GM23248 (cell line): ENCODE measurements around the gene AP3S1. TPM values are rescaled to one million over a fixed set of nuclear protein-coding genes. Genes with fewer than 3 reads are reported as not detected.

ENCODE experiments used
- DNase-seq: peaks from one replicate; pipeline ENCODE4 v3.0.0-alpha.2; 2015
- H2AFZ ChIP-seq: fragments of 200-600 bp; sonication (generic); 2 replicates; pipeline ENCODE4 v1.6.1; 2016; ENCODE audit warnings: antibody characterized with exemption
- H3F3A ChIP-seq: fragments of 200-600 bp; sonication (generic); 2 replicates; pipeline ENCODE4 v1.6.1; 2016; ENCODE audit warnings: mild to moderate bottlenecking, antibody characterized with exemption, mixed run types; ENCODE audit not compliant: insufficient read depth
- H3K27ac ChIP-seq: fragments of 200-600 bp; sonication (generic); 2 replicates; pipeline ENCODE4 v1.5.1; 2016; ENCODE audit warnings: mild to moderate bottlenecking
- H3K27me3 ChIP-seq: fragments of 200-600 bp; sonication (generic); replicated peaks from 2 replicates; pipeline ENCODE4 v1.6.1; 2016; ENCODE audit warnings: mild to moderate bottlenecking; ENCODE audit not compliant: insufficient read depth
- H3K36me3 ChIP-seq: fragments of 200-600 bp; sonication (generic); 2 replicates; pipeline ENCODE4 v1.6.1; 2016; ENCODE audit warnings: low read depth, mild to moderate bottlenecking
- H3K4me1 ChIP-seq: fragments of 200-600 bp; sonication (generic); 2 replicates; pipeline ENCODE4 v1.6.1; 2016; ENCODE audit warnings: mild to moderate bottlenecking; ENCODE audit not compliant: insufficient read depth
- H3K4me2 ChIP-seq: fragments of 200-600 bp; sonication (generic); one replicate; pipeline ENCODE4 v1.6.1; 2016; ENCODE audit warnings: mild to moderate bottlenecking; ENCODE audit not compliant: unreplicated experiment
- H3K4me3 ChIP-seq: fragments of 200-600 bp; sonication (generic); 2 replicates; pipeline ENCODE4 v1.5.1; 2016; ENCODE audit warnings: mild to moderate bottlenecking
- H3K79me2 ChIP-seq: fragments of 200-600 bp; sonication (generic); 2 replicates; pipeline ENCODE4 v1.6.1; 2016; ENCODE audit warnings: mild to moderate bottlenecking; ENCODE audit not compliant: insufficient read depth
- H3K9ac ChIP-seq: fragments of 200-600 bp; sonication (generic); 2 replicates; pipeline ENCODE4 v1.6.1; 2016; ENCODE audit warnings: mild to moderate bottlenecking
- H3K9me2 ChIP-seq: fragments of 200-600 bp; sonication (generic); 2 replicates; pipeline ENCODE4 v1.6.1; 2016; ENCODE audit warnings: mixed run types, mild to moderate bottlenecking, moderate library complexity; ENCODE audit not compliant: insufficient read depth
- H3K9me3 ChIP-seq: fragments of 200-600 bp; sonication (generic); one replicate; pipeline ENCODE4 v1.6.1; 2017; ENCODE audit warnings: low read depth
- H4K20me1 ChIP-seq: fragments of 200-600 bp; sonication (generic); 2 replicates; pipeline ENCODE4 v1.6.0; 2016; ENCODE audit not compliant: insufficient read depth
- EZH2 ChIP-seq: fragments of 200-600 bp; sonication (generic); IDR thresholded peaks from 2 replicates; pipeline ENCODE4 v1.6.1; 2018; ENCODE audit warnings: antibody characterized with exemption, mild to moderate bottlenecking; ENCODE audit not compliant: insufficient read depth, poor library complexity, severe bottlenecking
- EZH2phosphoT487 ChIP-seq: fragments of 200-600 bp; sonication (generic); IDR thresholded peaks from 2 replicates; pipeline ENCODE4 v1.6.1; 2018; ENCODE audit warnings: antibody characterized with exemption, moderate library complexity, mild to moderate bottlenecking, low read depth; ENCODE audit not compliant: insufficient read depth
- WGBS, 2 experiments: methylation state at CpG; one replicate each; pipeline ENCODE4 v1.1.6; 2015 to 2017; ENCODE audit warnings: low lambda C conversion rate in 2 of 2, low coverage in 1 of 2; ENCODE audit errors: missing lambda C conversion rate in 2 of 2; 5-methylcytosine and 5-hydroxymethylcytosine counted together
- in situ Hi-C: fragments of 300-500 bp; cut with MboI; formaldehyde crosslinking; loops from 2 replicates; pipeline ENCODE4 v1.15.0; 2020
- polyA plus RNA-seq: library from polyadenylated mRNA; unstranded; fragments of >200 nt; fragmentation: Nextera tagmentation; extraction: Ambion mirVana; gene quantifications from 2 replicates; pipeline ENCODE4 v1.2.1, GENCODE V29; 2016
- total RNA-seq: library from RNA; depleted of rRNA; stranded (reverse); fragments of >200 nt; shearing (Covaris generic); gene quantifications from 2 replicates; pipeline ENCODE4 v1.2.3, GENCODE V29; 2014

Gene AP3S1
- total and polyA plus RNA-seq, 2 experiments from 2014 or later = 303 to 430 TPM

DNA sequence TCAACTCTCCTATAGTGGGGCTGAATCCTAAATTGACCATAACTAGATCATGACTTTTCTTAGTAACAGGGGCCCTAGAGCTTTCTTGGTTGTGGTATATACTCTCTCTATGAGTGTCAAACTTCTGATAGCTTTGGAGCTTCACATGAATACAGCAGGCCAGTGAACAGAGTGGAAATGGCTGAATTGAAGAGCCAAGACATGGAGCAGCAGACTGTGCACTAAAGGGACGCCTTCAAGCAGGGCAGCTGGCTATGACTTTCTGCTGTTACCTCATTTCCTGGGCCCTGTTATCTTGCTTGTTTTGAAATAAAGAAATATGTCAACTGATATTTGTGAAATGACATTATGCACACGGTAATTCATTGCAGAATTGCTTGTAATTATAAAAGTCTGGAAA, 41.6 kb upstream of the AP3S1 start:
- H3K36me3 ChIP-seq = no peaks in the 10 kb centered on the region
- no peaks in the 10 kb centered on the region for H3K9me2 ChIP-seq
- DNase-seq = no peak
- H3K4me2 ChIP-seq = no peak overlapping the region
- no peaks in the 10 kb centered on the region for H3K27me3 ChIP-seq
- H3K4me3 ChIP-seq = no peak overlapping the region
- H3K9ac ChIP-seq = no peak overlapping the region
- no peaks in the 10 kb centered on the region for H3F3A ChIP-seq
- H4K20me1 ChIP-seq = no peaks in the 10 kb centered on the region
- in situ Hi-C loops = no loop called here
- no peak for TF ChIP-seq EZH2
- no peak for TF ChIP-seq EZH2phosphoT487
- H3K9me3 ChIP-seq = no peaks in the 10 kb centered on the region
- no peak overlapping the region for H3K27ac ChIP-seq
- no peaks in the 10 kb centered on the region for H3K4me1 ChIP-seq
- no peaks in the 10 kb centered on the region for H3K79me2 ChIP-seq
- no peak overlapping the region for H2AFZ ChIP-seq
- 66 to 78% methylated on average over 2 of the region's 2 CpGs for WGBS, 2 experiments

- H3K36me3 ChIP-seq = no peaks in the 10 kb centered on the region
- in situ Hi-C loops = no loop called here
Observed at GRCh38 chr5:115801152-115801551, 40.6 kb upstream of the AP3S1 start.

DNA sequence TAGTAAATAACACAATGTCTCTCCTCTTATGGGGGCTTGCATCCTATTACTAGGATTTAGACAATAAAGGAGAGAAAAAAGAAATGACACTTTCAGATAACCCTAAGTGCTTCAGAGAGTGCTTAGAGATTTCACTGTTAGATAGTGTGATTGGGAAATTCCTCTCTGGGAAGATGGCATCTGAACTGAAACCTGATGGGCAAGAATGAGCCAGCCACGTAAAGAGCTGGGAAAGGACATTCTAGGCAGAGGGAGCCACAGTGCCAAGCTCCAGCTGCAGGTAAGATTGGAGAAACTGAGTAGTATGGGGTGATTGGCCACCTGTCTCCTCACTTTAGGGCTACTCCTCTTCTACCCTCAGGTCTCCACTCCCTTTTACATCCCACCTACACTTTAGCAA, 39.8 kb upstream of the AP3S1 start:
- no peak overlapping the region for H3K9ac ChIP-seq
- no peaks in the 10 kb centered on the region for H3K4me1 ChIP-seq
- H3K27ac ChIP-seq = no peak overlapping the region
- H3K9me2 ChIP-seq = no peaks in the 10 kb centered on the region
- H3K9me3 ChIP-seq = no peaks in the 10 kb centered on the region
- TF ChIP-seq EZH2phosphoT487 (no peak), EZH2 (no peak)
- H2AFZ ChIP-seq = no peak overlapping the region
- no peaks in the 10 kb centered on the region for H4K20me1 ChIP-seq
- no peaks in the 10 kb centered on the region for H3K79me2 ChIP-seq
- no peak for DNase-seq
- 0 to 14% methylated on average over 1 of the region's 1 CpG for WGBS, 2 experiments
- H3F3A ChIP-seq = no peaks in the 10 kb centered on the region
- H3K4me2 ChIP-seq = no peak overlapping the region
- H3K36me3 ChIP-seq = no peaks in the 10 kb centered on the region
- H3K4me3 ChIP-seq = no peak overlapping the region
- H3K27me3 ChIP-seq = no peaks in the 10 kb centered on the region
- in situ Hi-C loops = no loop called here

More at GRCh38 chr5:115801152-115801551, 40.6 kb upstream of the AP3S1 start:
- no peak overlapping the region for H3K27ac ChIP-seq
- no peak overlapping the region for H3K9ac ChIP-seq
- no peak overlapping the region for H2AFZ ChIP-seq
- no peak for TF ChIP-seq EZH2phosphoT487
- no peak for TF ChIP-seq EZH2
- H3K9me3 ChIP-seq = no peaks in the 10 kb centered on the region
- H3K4me3 ChIP-seq = no peak overlapping the region
- H3K4me2 ChIP-seq = no peak overlapping the region
- no peaks in the 10 kb centered on the region for H3F3A ChIP-seq
- WGBS, 2 experiments = 89 to 90% methylated on average over 2 of the region's 2 CpGs
- H3K9me2 ChIP-seq = no peaks in the 10 kb centered on the region
- H3K79me2 ChIP-seq = no peaks in the 10 kb centered on the region
- H4K20me1 ChIP-seq = no peaks in the 10 kb centered on the region
- no peak for DNase-seq
- no peaks in the 10 kb centered on the region for H3K4me1 ChIP-seq
- H3K27me3 ChIP-seq = no peaks in the 10 kb centered on the region

GRCh38 chr5:115806986-115807653, 34.6 kb upstream of the AP3S1 start:
- Histone ChIP-seq H3K9ac (no peak overlapping the region), H2AFZ (no peak overlapping the region), H4K20me1 (no peaks in the 10 kb centered on the region), H3K9me3 (no peaks in the 10 kb centered on the region), H3K27ac (no peak overlapping the region), H3K36me3 (no peaks in the 10 kb centered on the region), H3K27me3 (no peaks in the 10 kb centered on the region), H3K79me2 (no peaks in the 10 kb centered on the region), H3K4me2 (no peak overlapping the region), H3K9me2 (no peaks in the 10 kb centered on the region), H3K4me3 (no peak overlapping the region), H3F3A (peaks cover 14% of the 10 kb centered on the region), H3K4me1 (peaks cover 12% of the 10 kb centered on the region)
- WGBS, 2 experiments = 87 to 97% methylated on average over 2 of the region's 2 CpGs
- no peak for DNase-seq
- TF ChIP-seq EZH2phosphoT487 = no peak
- TF ChIP-seq EZH2 = no peak
- in situ Hi-C loops = no loop called here
